ENCODE measurements around the gene LY6G6D. TPM values are rescaled to one million over a fixed set of nuclear protein-coding genes. Genes with fewer than 3 reads are reported as not detected.

The LY6G6D gene
- total and polyA plus RNA-seq, 2 of the 13 experiments (the other 11 are each of a cell fraction or from before 2014, with no cell fraction given), result not detected

GRCh38 chr6:31693535-31693934, 21.6 kb upstream of the LY6G6D start:
- in situ Hi-C loops (cut with HindIII; ENCODE audit: extremely low pct_ligation_motif_present, low pct_unique_long_range_greater_than_20kb), result no loop called here
- peaks cover 12% of the 10 kb centered on the region; the same call in 1 of the 2 replicates for H3K4me1 ChIP-seq (ENCODE audit: insufficient read depth, low read length)
- no peaks in the 10 kb centered on the region for H3K79me2 ChIP-seq (ENCODE audit: insufficient read depth, low read length)
- H2AFZ ChIP-seq (ENCODE audit: low read length), result no peak overlapping the region
- ChIA-PET POLR2A (interaction anchor here (4.9 kb wide), 1 partner anchor 9 kb away, joined by 22 read pairs; the partner anchor contains the start of gene ABHD16A), CTCF (ENCODE audit: low intra/inter-chr PET ratio, low total read pairs) (no interaction called here)
- no peak overlapping the region for H3K4me2 ChIP-seq (ENCODE audit: low read depth, low read length)
- H4K20me1 ChIP-seq (ENCODE audit: insufficient read depth, low read length), result no peaks in the 10 kb centered on the region
- no peak overlapping the region for H3K27ac ChIP-seq (ENCODE audit: extremely low read length, insufficient read depth, low read length)
- intact Hi-C loops (cut with micrococcal nuclease; ENCODE audit: unreplicated experiment), result no loop called here
- no peak for DNase-seq (ENCODE audit: low spot score)
- no peak for TF ChIP-seq MAFK (conservative IDR thresholded peaks at IDR 0.05 in 1 of 2, IDR thresholded peaks at IDR 0.05 in 1 of 2; ENCODE audit: low read length in 2 of 2)
- no peak for TF ChIP-seq ZGPAT (CRISPR knock-in tag; IDR thresholded peaks at IDR 0.05)
- TF ChIP-seq FOXO4 (CRISPR knock-in tag; conservative IDR thresholded peaks at IDR 0.05), result no peak
- TF ChIP-seq ZNF850 (CRISPR knock-in tag; conservative IDR thresholded peaks at IDR 0.05), result no peak
- TF ChIP-seq ZNF773 (CRISPR knock-in tag; IDR thresholded peaks at IDR 0.05; ENCODE audit: borderline replicate concordance), result no peak
- no peak for TF ChIP-seq FOXP4 (CRISPR knock-in tag; IDR thresholded peaks at IDR 0.05)
- no peak for TF ChIP-seq CENPX (CRISPR knock-in tag; IDR thresholded peaks at IDR 0.05)
- TF ChIP-seq ZNF747 (CRISPR knock-in tag; IDR thresholded peaks at IDR 0.05; ENCODE audit: borderline replicate concordance), result no peak
- no peak for TF ChIP-seq ZNF761 (CRISPR knock-in tag; conservative IDR thresholded peaks at IDR 0.05)
- no peak for TF ChIP-seq TRIM24 (CRISPR knock-in tag; IDR thresholded peaks at IDR 0.05)
- TF ChIP-seq ZKSCAN1 (IDR thresholded peaks at IDR 0.05; ENCODE audit: low read length), result no peak
- TF ChIP-seq ZNF292 (CRISPR knock-in tag; IDR thresholded peaks at IDR 0.05; ENCODE audit: borderline replicate concordance, low read depth), result no peak
- no peak for TF ChIP-seq RFXANK (CRISPR knock-in tag; IDR thresholded peaks at IDR 0.05)
- no peaks in the 10 kb centered on the region for H3K27me3 ChIP-seq (ENCODE audit: control insufficient read depth in 1 of 2, insufficient read depth in 2 of 2, low read length in 2 of 2)
- no TSS peak for BruUV-seq (replicated peaks)
- no peak overlapping the region for H3K9ac ChIP-seq (ENCODE audit: insufficient read depth, low read depth, low read length)
- H3K36me3 ChIP-seq (replicated peaks in 1 of 2; ENCODE audit: control insufficient read depth in 1 of 2, insufficient read depth in 2 of 2, low read length in 2 of 2), result peaks cover 48 to 80% of the 10 kb centered on the region in 2 experiments
- WGBS (ENCODE audit: low lambda C conversion rate), result 95% methylated on average over 6 of the region's 6 CpGs
- no peak for FAIRE-seq
- ATAC-seq, result no peak
- no peaks in the 10 kb centered on the region for H3K9me3 ChIP-seq (ENCODE audit: low read length)
- no peak overlapping the region for H3K4me3 ChIP-seq (replicated peaks in 1 of 3; ENCODE audit: insufficient read depth in 1 of 3, low read depth in 2 of 3, low read length in 3 of 3)

Measured in HepG2 (cell line).